KOPT-K1 (cell line): ENCODE results near the gene MSL3B.

Experiments
- H3K27ac ChIP-seq: fragments of 200-600 bp; sonication (generic); 2 replicates; pipeline ENCODE4 v1.5.1; 2016; ENCODE audit warnings: antibody characterized with exemption, mild to moderate bottlenecking, low read depth, low read length; ENCODE audit not compliant: poor library complexity, severe bottlenecking
- H3K36me3 ChIP-seq: fragments of 200-600 bp; sonication (generic); 2 replicates; pipeline ENCODE4 v1.5.1; 2017; ENCODE audit warnings: antibody characterized with exemption, mild to moderate bottlenecking, low read length, moderate library complexity; ENCODE audit not compliant: insufficient read depth
- H3K9me3 ChIP-seq: fragments of 200-600 bp; sonication (generic); 2 replicates; pipeline ENCODE4 v1.5.1; 2017; ENCODE audit warnings: antibody characterized with exemption, low read length, mild to moderate bottlenecking; ENCODE audit not compliant: insufficient read depth, poor library complexity, severe bottlenecking

The MSL3B gene

GRCh38 chr2:233846387-233847247 is 21.6 kb downstream of the MSL3B start:
- H3K27ac ChIP-seq = no peak overlapping the region
- no peaks in the 10 kb centered on the region for H3K9me3 ChIP-seq
- peaks cover 100% of the 10 kb centered on the region for H3K36me3 ChIP-seq

DNA sequence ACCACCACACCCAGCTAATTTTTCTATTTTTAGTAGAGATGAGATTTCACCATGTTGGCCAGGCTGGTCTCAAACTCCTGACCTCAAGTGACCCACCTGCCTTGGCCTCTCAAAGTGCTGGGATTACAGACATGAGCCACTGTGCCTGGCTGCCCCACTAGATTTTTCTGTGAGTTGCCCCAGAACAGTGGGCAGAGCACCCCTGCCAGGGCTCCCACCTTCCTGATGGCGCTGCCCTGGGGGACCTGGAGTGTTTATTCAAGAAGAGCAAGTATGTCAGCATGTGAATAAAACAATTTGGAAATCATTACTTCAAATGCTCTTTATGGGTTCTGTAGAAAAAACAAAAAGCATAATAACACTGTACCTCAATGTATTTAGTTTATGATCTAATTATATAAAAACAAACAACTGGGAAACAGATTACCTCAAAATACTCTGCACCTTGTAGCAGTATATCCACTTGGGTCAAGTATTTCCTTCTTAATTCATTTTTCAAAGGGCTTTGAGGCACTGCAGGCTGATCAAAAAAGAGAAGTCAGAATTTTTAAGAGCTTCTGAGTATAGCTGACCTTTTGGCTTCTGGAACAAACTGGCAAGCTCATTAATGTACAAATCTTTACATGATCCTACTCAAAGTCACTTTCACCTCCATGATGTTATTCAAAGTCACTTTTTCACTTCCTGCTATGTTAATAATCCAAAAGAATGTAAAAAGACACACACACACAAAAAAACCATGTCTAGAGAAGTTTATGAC is 22.7 kb downstream of the MSL3B start:
- no peak overlapping the region for H3K27ac ChIP-seq
- peaks cover 100% of the 10 kb centered on the region for H3K36me3 ChIP-seq
- no peaks in the 10 kb centered on the region for H3K9me3 ChIP-seq

DNA sequence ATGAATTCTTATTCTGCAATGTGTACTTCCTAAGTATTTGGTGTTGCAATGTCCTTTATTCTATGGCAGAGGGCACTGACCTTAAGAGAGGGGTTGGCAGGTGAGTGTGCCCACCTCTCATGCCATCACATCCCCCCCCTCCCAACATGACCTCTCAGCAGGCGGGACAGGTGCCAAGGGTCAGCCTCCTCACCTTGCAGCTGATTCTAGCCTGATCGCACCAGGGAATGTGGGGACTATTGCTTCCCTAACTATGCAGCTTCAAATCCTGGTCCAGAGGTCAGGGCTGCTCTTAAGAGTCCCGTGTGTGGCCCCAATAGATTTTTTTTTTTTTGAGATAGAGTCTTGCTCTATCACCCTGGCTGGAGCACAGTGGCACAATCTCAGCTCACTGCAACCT is 23.4 kb downstream of the MSL3B start:
- no peak overlapping the region for H3K27ac ChIP-seq
- no peaks in the 10 kb centered on the region for H3K9me3 ChIP-seq
- H3K36me3 ChIP-seq = peaks cover 100% of the 10 kb centered on the region

- Histone ChIP-seq H3K27ac (no peak overlapping the region), H3K36me3 (peaks cover 100% of the 10 kb centered on the region), H3K9me3 (no peaks in the 10 kb centered on the region)
Measured at GRCh38 chr2:233844064-233844807, 23.9 kb downstream of the MSL3B start.

- Histone ChIP-seq H3K27ac (no peak overlapping the region), H3K36me3 (peaks cover 100% of the 10 kb centered on the region), H3K9me3 (no peaks in the 10 kb centered on the region)
Measured at GRCh38 chr2:233841183-233841582, 27.0 kb downstream of the MSL3B start.

DNA sequence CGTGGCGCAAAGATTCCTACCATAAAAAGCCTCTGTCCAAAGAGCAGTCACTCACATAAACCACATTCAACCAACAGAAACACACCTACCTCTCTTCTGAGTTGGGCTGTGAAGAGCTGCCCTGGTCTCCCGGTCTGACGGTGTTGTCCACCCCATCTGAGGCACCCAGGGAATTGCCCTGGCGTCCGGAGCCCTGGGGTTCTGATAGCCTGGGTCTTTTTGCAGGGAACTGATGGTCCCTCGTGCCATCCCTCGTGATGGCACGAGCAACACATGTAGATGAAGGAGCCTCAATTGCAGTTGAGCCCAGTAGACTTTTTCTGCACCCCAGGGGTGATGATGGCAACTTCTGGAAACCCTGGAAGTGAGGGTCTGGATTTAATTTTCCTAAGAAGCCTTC is 27.7 kb downstream of the MSL3B start:
- Histone ChIP-seq H3K36me3 (peaks cover 100% of the 10 kb centered on the region), H3K27ac (no peak overlapping the region), H3K9me3 (no peaks in the 10 kb centered on the region)

DNA sequence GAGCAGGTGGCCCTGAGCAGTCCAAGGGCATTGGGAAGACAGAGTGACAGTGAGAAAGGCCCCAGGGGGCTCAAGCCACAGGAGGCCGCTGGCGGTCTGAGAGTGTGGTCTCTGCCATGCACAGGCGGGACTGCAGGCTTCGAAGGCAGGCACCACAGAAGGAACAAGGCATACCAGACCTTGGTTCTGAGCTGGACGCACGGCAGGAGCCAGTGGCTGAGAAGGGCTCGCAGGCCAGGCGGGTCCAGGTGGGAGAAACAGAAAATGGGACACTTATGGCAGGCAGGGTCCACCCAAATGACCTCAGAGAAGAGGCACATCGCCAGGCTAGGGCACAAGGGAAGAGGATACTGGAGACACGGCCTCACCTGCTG is 28.8 kb downstream of the MSL3B start:
- Histone ChIP-seq H3K36me3 (peaks cover 100% of the 10 kb centered on the region), H3K27ac (no peak overlapping the region), H3K9me3 (no peaks in the 10 kb centered on the region)

GRCh38 chr2:233838726-233839446 is 29.3 kb downstream of the MSL3B start:
- no peak overlapping the region for H3K27ac ChIP-seq
- H3K36me3 ChIP-seq = peaks cover 100% of the 10 kb centered on the region
- no peaks in the 10 kb centered on the region for H3K9me3 ChIP-seq

GRCh38 chr2:233838251-233838650 is 29.9 kb downstream of the MSL3B start:
- no peaks in the 10 kb centered on the region for H3K9me3 ChIP-seq
- no peak overlapping the region for H3K27ac ChIP-seq
- H3K36me3 ChIP-seq = peaks cover 100% of the 10 kb centered on the region

GRCh38 chr2:233837694-233838229 is 30.4 kb downstream of the MSL3B start:
- no peaks in the 10 kb centered on the region for H3K9me3 ChIP-seq
- H3K27ac ChIP-seq = no peak overlapping the region
- H3K36me3 ChIP-seq = peaks cover 100% of the 10 kb centered on the region

DNA sequence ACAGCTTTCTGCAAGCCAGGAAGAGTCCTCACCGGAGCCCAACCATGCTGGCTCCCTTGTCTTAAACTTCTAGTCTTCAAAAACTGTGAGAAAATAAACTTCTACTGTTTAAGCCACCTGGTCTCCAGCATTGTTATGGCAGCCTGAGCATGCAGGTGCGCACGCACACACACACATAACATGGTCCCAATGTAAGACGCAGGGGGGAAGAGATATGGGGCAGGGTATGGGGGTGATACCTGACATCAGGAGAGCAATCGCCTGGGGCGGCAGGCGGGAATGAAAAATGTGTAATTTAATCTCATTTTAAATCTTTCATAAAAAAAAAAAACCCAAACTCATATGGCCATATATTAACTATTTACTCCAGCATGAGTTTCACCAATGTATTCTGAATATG is 31.8 kb downstream of the MSL3B start:
- Histone ChIP-seq H3K27ac (no peak overlapping the region), H3K36me3 (peaks cover 93% of the 10 kb centered on the region), H3K9me3 (no peaks in the 10 kb centered on the region)

DNA sequence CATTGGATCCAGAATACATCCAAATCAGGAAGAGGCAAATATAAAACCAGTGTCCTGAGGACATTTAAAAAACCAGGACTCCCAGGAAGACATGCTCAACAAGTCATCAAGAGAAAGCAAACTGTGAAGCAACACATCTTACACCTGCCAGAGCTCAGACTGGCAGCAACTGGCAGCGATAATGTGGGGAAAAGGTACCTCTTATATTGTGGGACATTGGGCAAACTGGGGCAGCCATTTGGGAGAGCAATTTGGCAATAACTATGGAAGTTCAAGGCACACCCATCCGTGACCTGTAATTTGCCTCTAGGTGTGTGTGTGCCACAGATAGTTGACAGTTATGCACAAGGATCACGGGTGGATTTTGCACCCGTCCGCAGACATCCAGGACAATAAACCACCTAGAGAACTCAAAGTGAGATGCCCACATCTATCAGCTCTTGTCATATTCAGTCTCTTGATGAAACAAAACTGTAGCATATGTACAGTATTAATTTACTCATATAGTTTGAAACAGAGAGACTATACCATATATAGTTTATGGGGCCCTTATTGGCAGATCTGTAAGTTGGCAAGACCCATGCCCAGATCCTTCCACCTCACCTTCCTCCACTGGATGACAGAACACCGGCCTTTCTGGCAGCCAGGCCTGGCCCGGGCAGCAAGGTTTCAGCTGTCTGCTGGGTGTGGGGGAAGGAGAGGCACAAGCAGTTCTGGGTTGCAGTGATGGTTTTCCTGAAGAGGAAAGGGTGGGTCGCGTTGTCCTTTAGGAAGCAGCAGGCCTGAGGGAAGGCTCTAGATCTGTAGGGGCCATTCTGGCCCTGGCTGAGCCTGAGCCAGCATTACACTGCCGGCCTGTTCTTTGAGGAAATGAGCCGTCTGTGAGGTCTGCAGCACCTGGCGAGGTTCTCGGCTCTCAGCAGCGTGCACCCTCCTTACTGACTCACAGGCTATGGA is 32.7 kb downstream of the MSL3B start:
- no peak overlapping the region for H3K27ac ChIP-seq
- H3K9me3 ChIP-seq = no peaks in the 10 kb centered on the region
- H3K36me3 ChIP-seq = peaks cover 84% of the 10 kb centered on the region

DNA sequence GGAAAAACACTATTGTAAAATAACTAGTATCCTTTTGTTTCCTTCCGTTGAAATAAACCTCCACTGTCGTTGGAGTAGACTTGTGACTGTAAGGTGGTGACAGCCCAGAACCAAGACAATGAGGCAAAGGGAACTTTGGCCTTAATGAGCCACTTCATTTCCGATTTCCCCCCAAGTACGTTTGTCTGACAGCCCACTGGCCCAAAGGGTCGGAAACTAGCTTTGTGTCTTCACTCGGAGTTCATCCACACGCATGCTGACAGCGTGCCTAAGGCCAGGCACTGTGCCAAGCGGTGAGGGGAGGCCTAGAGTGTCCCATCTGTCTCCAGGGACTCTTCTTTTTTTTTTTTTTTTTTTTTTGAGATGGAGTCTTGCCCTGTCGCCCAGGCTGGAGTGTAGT is 34.8 kb downstream of the MSL3B start:
- Histone ChIP-seq H3K27ac (no peak overlapping the region), H3K9me3 (no peaks in the 10 kb centered on the region), H3K36me3 (peaks cover 62% of the 10 kb centered on the region)
